MM.1S (cell line): ENCODE data around the gene CBFB.

Experiments
- CTCF ChIP-seq: fragments of 300-600 bp; sonication (generic); IDR thresholded peaks from 2 replicates; pipeline ENCODE4 v1.5.1; 2016; ENCODE audit warnings: antibody characterized with exemption, low read length, mixed read lengths
- EZH2 ChIP-seq: fragments of 300-600 bp; sonication (generic); optimal IDR thresholded peaks from 2 replicates; pipeline ENCODE3; 2017; ENCODE audit warnings: low read depth, mild to moderate bottlenecking, antibody characterized with exemption, low read length, mixed read lengths

GRCh38 chr16:67027046-67027445, 1.9 kb upstream of the CBFB start:
- TF ChIP-seq CTCF (no peak), EZH2 (no peak)
